ENCODE measurements around the gene PSMA2. TPM values are rescaled to one million over a fixed set of nuclear protein-coding genes. Genes with fewer than 3 reads are reported as not detected.

The PSMA2 gene
- total RNA-seq, 1 donor from 2014 or later: 316 TPM

DNA sequence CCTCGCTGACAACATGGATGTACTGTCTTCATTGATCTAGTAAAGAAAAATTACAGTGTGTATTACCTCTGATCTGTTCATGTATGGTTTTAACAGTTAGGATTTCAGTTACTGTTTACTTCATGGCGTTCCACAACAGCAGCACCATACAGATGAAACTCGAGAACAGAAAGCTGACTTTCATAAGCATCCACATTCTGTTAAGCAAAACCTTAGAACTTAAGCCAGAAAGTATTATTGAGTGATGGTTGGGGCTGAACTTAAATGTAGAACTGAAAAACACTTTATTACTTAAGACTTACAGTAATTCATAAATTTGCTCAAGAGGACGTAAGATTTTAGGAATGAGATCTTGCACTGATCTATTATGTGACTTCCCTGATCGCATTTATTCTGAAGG lies 3.9 kb upstream of the PSMA2 start:
- Histone ChIP-seq H3K9me3 (ENCODE audit: low read depth) (no peaks in the 10 kb centered on the region), H4K20me1 (ENCODE audit: low read depth) (peaks cover 8% of the 10 kb centered on the region), H3K79me2 (ENCODE audit: low read depth) (peaks cover 52% of the 10 kb centered on the region), H3K9ac (no peak overlapping the region), H3K4me2 (no peak overlapping the region), H3K27me3 (no peaks in the 10 kb centered on the region), H3K36me3 (peaks cover 10% of the 10 kb centered on the region), H3F3A (ENCODE audit: low read depth) (peaks cover 14% of the 10 kb centered on the region), H3K4me1 (peaks cover 2% of the 10 kb centered on the region), H3K27ac (no peak overlapping the region), H2AFZ (replicated peaks) (no peak overlapping the region), H3K4me3 (no peak overlapping the region)
- Mint-ChIP-seq H3K27me3 (ENCODE audit: insufficient read depth, low read depth) (peaks cover 2% of the 10 kb centered on the region), H3K4me3 (no peak overlapping the region), H3K4me1 (peaks cover 11% of the 10 kb centered on the region), H3K36me3 (peaks cover 14% of the 10 kb centered on the region), H3K9me3 (no peaks in the 10 kb centered on the region), H3K27ac (no peak overlapping the region)
- TF ChIP-seq EZH2 (IDR thresholded peaks at IDR 0.05) (no peak), EZH2phosphoT487 (IDR thresholded peaks at IDR 0.05) (no peak)
- TF ChIP-seq, protein P1, sequence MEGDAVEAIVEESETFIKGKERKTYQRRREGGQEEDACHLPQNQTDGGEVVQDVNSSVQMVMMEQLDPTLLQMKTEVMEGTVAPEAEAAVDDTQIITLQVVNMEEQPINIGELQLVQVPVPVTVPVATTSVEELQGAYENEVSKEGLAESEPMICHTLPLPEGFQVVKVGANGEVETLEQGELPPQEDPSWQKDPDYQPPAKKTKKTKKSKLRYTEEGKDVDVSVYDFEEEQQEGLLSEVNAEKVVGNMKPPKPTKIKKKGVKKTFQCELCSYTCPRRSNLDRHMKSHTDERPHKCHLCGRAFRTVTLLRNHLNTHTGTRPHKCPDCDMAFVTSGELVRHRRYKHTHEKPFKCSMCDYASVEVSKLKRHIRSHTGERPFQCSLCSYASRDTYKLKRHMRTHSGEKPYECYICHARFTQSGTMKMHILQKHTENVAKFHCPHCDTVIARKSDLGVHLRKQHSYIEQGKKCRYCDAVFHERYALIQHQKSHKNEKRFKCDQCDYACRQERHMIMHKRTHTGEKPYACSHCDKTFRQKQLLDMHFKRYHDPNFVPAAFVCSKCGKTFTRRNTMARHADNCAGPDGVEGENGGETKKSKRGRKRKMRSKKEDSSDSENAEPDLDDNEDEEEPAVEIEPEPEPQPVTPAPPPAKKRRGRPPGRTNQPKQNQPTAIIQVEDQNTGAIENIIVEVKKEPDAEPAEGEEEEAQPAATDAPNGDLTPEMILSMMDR (IDR thresholded peaks at IDR 0.05): no peak
- DNase-seq (ENCODE audit: low spot score): no peak

GRCh38 chr7:42934291-42934690 lies 2.3 kb upstream of the PSMA2 start:
- H3K9me3 Mint-ChIP-seq: no peaks in the 10 kb centered on the region
- no peak overlapping the region for H2AFZ ChIP-seq (replicated peaks)
- H3K36me3 Mint-ChIP-seq: peaks cover 11% of the 10 kb centered on the region
- H3F3A ChIP-seq (ENCODE audit: low read depth): peaks cover 6% of the 10 kb centered on the region
- no peaks in the 10 kb centered on the region for H3K27me3 ChIP-seq
- no peak overlapping the region for H3K27ac ChIP-seq
- H3K4me3 Mint-ChIP-seq: peak overlapping the region; percentile 99
- TF ChIP-seq EZH2phosphoT487 (IDR thresholded peaks at IDR 0.05) (no peak), EZH2 (IDR thresholded peaks at IDR 0.05) (no peak)
- TF ChIP-seq, protein P1 (IDR thresholded peaks at IDR 0.05): no peak
- H3K79me2 ChIP-seq (ENCODE audit: low read depth): peaks cover 67% of the 10 kb centered on the region
- peaks cover 23% of the 10 kb centered on the region for H4K20me1 ChIP-seq (ENCODE audit: low read depth)
- H3K27me3 Mint-ChIP-seq (ENCODE audit: insufficient read depth, low read depth): peaks cover 2% of the 10 kb centered on the region
- DNase-seq (ENCODE audit: low spot score): no peak
- H3K4me3 ChIP-seq: no peak overlapping the region
- peaks cover 23% of the 10 kb centered on the region for H3K4me1 Mint-ChIP-seq
- peaks cover 10% of the 10 kb centered on the region for H3K36me3 ChIP-seq
- H3K4me2 ChIP-seq: no peak overlapping the region
- peaks cover 15% of the 10 kb centered on the region for H3K4me1 ChIP-seq
- H3K9ac ChIP-seq: no peak overlapping the region
- H3K9me3 ChIP-seq (ENCODE audit: low read depth): no peaks in the 10 kb centered on the region
- no peak overlapping the region for H3K27ac Mint-ChIP-seq

DNA sequence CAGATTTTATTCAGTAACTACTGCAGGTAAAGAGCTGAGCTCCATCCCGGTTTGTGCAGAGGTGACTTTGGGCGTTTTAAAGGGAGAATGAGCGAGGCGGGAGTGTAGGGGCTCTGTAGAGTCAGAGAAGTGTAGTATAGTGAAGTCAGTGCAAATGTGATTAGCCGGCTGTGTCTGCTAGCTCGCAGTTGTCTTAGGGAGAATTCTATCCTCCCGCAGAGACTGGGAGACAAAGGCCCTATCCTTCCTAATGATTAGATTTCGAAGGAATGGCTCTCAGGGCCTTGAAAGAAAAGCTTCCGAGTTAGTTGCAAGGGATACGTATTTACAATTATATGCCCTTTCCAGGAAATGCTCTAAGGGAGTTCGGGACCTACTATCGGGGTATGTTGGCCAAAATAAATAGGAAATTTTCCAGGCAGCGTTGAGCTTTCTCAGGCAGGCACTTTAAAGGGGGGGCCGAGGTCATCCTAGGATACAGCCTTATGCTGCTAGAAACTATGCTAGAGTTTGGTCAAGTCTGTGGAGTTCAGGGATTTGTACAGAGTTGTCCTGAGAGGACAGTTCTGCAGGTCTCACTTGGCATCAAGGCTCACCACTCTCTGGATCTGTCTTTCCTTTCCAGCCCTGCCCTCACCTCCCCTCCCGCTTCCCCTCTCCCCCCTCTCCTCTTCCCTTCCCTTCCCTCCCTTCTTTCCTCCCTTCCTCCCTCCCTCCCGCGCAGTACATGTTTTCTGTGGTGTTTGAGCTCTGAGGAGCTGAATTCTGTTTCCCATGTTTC lies 1.0 kb upstream of the PSMA2 start:
- peaks cover 36% of the 10 kb centered on the region for H4K20me1 ChIP-seq (ENCODE audit: low read depth)
- peak overlapping the region; percentile 99 for H3K4me3 Mint-ChIP-seq

DNA sequence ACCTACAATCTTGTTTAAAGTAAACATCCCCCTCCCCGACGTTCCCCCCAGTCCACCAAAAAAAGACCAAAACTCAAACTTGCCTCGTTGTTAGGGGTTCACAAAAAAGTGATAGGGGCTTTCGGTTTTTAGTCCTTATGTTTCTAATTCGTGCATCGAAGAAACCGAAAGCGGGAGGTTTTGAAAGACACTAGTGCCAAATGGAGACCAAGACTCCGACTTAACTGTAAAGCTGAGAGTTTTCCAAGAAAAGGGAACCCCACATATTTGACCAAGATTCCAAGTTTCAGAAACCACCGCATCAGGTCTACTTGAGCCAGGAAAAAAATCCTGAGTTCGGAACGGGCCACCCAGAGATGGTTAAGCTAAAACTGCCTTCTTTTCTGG lies 534 bp downstream of the PSMA2 start:
- H2AFZ ChIP-seq (replicated peaks): peak overlapping the region; percentile 69
- peak overlapping the region; percentile 92 for H3K4me2 ChIP-seq
- Mint-ChIP-seq H3K36me3 (peaks cover 8% of the 10 kb centered on the region), H3K27ac (peak overlapping the region; percentile 95), H3K4me3 (peak overlapping the region; percentile 99), H3K27me3 (ENCODE audit: insufficient read depth, low read depth) (peaks cover 2% of the 10 kb centered on the region), H3K9me3 (no peaks in the 10 kb centered on the region), H3K4me1 (peaks cover 27% of the 10 kb centered on the region)
- no peaks in the 10 kb centered on the region for H3F3A ChIP-seq (ENCODE audit: low read depth)
- H3K9ac ChIP-seq: peak overlapping the region; percentile 89
- no peak for DNase-seq (ENCODE audit: low spot score)
- peak overlapping the region; percentile 68 for H3K4me3 ChIP-seq
- no peaks in the 10 kb centered on the region for H3K9me3 ChIP-seq (ENCODE audit: low read depth)
- H3K27me3 ChIP-seq: no peaks in the 10 kb centered on the region
- H4K20me1 ChIP-seq (ENCODE audit: low read depth): peaks cover 50% of the 10 kb centered on the region
- peaks cover 15% of the 10 kb centered on the region for H3K4me1 ChIP-seq
- TF ChIP-seq EZH2phosphoT487 (IDR thresholded peaks at IDR 0.05): no peak
- no peak for TF ChIP-seq EZH2 (IDR thresholded peaks at IDR 0.05)
- TF ChIP-seq, protein P1 (IDR thresholded peaks at IDR 0.05): no peak
- H3K79me2 ChIP-seq (ENCODE audit: low read depth): peaks cover 96% of the 10 kb centered on the region
- no peak overlapping the region for H3K27ac ChIP-seq
- H3K36me3 ChIP-seq: peaks cover 13% of the 10 kb centered on the region

More for the DNA sequence above, 1.0 kb upstream of the PSMA2 start:
- peak overlapping the region; percentile 83 for H3K4me2 ChIP-seq
- Mint-ChIP-seq H3K36me3 (peaks cover 10% of the 10 kb centered on the region), H3K9me3 (no peaks in the 10 kb centered on the region), H3K27me3 (ENCODE audit: insufficient read depth, low read depth) (peaks cover 2% of the 10 kb centered on the region), H3K4me1 (peaks cover 27% of the 10 kb centered on the region), H3K27ac (peak overlapping the region; percentile 95)
- H3K4me1 ChIP-seq: peaks cover 15% of the 10 kb centered on the region
- no peaks in the 10 kb centered on the region for H3K9me3 ChIP-seq (ENCODE audit: low read depth)
- H3K27me3 ChIP-seq: no peaks in the 10 kb centered on the region
- peak overlapping the region; percentile 83 for H2AFZ ChIP-seq (replicated peaks)
- peak overlapping the region; percentile 61 for H3K9ac ChIP-seq
- peaks cover 80% of the 10 kb centered on the region for H3K79me2 ChIP-seq (ENCODE audit: low read depth)
- no peak overlapping the region for H3K27ac ChIP-seq
- H3K36me3 ChIP-seq: peaks cover 10% of the 10 kb centered on the region
- peak overlapping the region; percentile 68 for H3K4me3 ChIP-seq
- no peaks in the 10 kb centered on the region for H3F3A ChIP-seq (ENCODE audit: low read depth)
- peak; percentile 77 for DNase-seq (ENCODE audit: low spot score)
- TF ChIP-seq EZH2phosphoT487 (IDR thresholded peaks at IDR 0.05): no peak

All from neural progenitor cell (in vitro differentiated cells).